HepG2 (cell line): ENCODE data around the gene CKAP2. TPM values are rescaled to one million over a fixed set of nuclear protein-coding genes. Genes with fewer than 3 reads are reported as not detected.

ENCODE experiments used
- ATAC-seq: fragments of 200-7000 bp; cut with Tn5 transposase; 3 replicates; pipeline ENCODE4 v1.9.1; 2020; ENCODE audit warnings: mild to moderate bottlenecking, moderate library complexity
- BruUV-seq: library from RNA; stranded (reverse); fragments of 400-500 nt; replicated peaks from 2 replicates; lab custom pipeline; 2021; lab: Mats Ljungman, UMichigan
- CTCF ChIA-PET: fragments of 300-600 bp; formaldehyde crosslinking; extraction: SDS; loops from one replicate; lab custom pipeline; 2021; ENCODE audit warnings: low total read pairs, inconsistent platforms, low intra/inter-chr PET ratio; lab: Yijun Ruan, JAX
- POLR2A ChIA-PET: fragments of 350-600 bp; sonication (Branson Sonifier 250); formaldehyde crosslinking; loops from one replicate; lab custom pipeline; 2020; ENCODE audit warnings: antibody characterized with exemption, inconsistent platforms; lab: Yijun Ruan, JAX
- DNase-seq: peaks from one replicate; pipeline ENCODE4 v3.0.0-alpha.2; 2015; ENCODE audit warnings: low spot score
- FAIRE-seq: peaks from 3 replicates; lab custom pipeline; 2011; peaks lifted over from hg19 to GRCh38; lab: Jason Lieb, UNC
- H2AFZ ChIP-seq: one replicate; pipeline ENCODE4 v1.6.1; 2011; ENCODE audit warnings: low read length, inconsistent platforms
- H3K27ac ChIP-seq: fragments of 300-600 bp; 3 replicates; pipeline ENCODE4 v1.8.0; 2011; ENCODE audit warnings: mixed run types, mild to moderate bottlenecking, mixed read lengths, low read length, inconsistent platforms; ENCODE audit not compliant: insufficient read depth; ENCODE audit errors: extremely low read length
- H3K27me3 ChIP-seq, 2 experiments: fragments of 200-600 bp in 1 of 2; 2 replicates in 1 of 2; 3 replicates in 1 of 2; pipeline versions ENCODE4 v1.6.0 to v1.8.0; 2011; ENCODE audit warnings: low read length in 2 of 2, mild to moderate bottlenecking in 2 of 2, moderate library complexity in 2 of 2, inconsistent platforms in 1 of 2; ENCODE audit not compliant: insufficient read depth in 2 of 2, control insufficient read depth in 1 of 2
- H3K36me3 ChIP-seq, 2 experiments: fragments of 200-600 bp in 1 of 2; replicated peaks in 1 of 2; 2 replicates in 1 of 2; 3 replicates in 1 of 2; pipeline versions ENCODE4 v1.5.1 to v1.8.0; 2011; ENCODE audit warnings: low read length in 2 of 2, inconsistent platforms in 1 of 2; ENCODE audit not compliant: insufficient read depth in 2 of 2, control insufficient read depth in 1 of 2
- H3K4me1 ChIP-seq: 2 replicates; pipeline ENCODE4 v1.5.1; 2012; ENCODE audit warnings: low read length, inconsistent platforms; ENCODE audit not compliant: insufficient read depth
- H3K4me2 ChIP-seq: 2 replicates; pipeline ENCODE4 v1.6.0; 2011; ENCODE audit warnings: low read depth, low read length, inconsistent platforms
- H3K4me3 ChIP-seq, 3 experiments: fragments of 200-600 bp in 1 of 3; sonication (generic), shearing (Covaris generic) in 1 of 3; replicated peaks in 1 of 3; 2 replicates each; pipeline ENCODE4 v1.5.1; 2011 to 2016; ENCODE audit warnings: low read length in 3 of 3, inconsistent platforms in 2 of 3, low read depth in 2 of 3, mild to moderate bottlenecking in 2 of 3, control low read depth in 1 of 3, mixed read lengths in 1 of 3; ENCODE audit not compliant: insufficient read depth in 1 of 3
- H3K79me2 ChIP-seq: one replicate; pipeline ENCODE4 v1.6.1; 2011; ENCODE audit warnings: low read length, inconsistent platforms; ENCODE audit not compliant: insufficient read depth
- H3K9ac ChIP-seq: 2 replicates; pipeline ENCODE4 v1.6.0; 2011; ENCODE audit warnings: mild to moderate bottlenecking, low read depth, low read length, inconsistent platforms; ENCODE audit not compliant: insufficient read depth
- H3K9me3 ChIP-seq: 2 replicates; pipeline ENCODE4 v1.5.1; 2012; ENCODE audit warnings: mild to moderate bottlenecking, low read length
- H4K20me1 ChIP-seq: 2 replicates; pipeline ENCODE4 v1.6.0; 2011; ENCODE audit warnings: inconsistent platforms, mild to moderate bottlenecking, low read length, moderate library complexity; ENCODE audit not compliant: insufficient read depth
- KDM2A ChIP-seq: sonication (generic); formaldehyde crosslinking; IDR thresholded peaks from 2 replicates; pipeline ENCODE4 v1.4.0; 2020; ENCODE audit warnings: low read depth, missing genetic modification reagents, borderline replicate concordance
- MAFG ChIP-seq: sonication (generic); formaldehyde crosslinking; IDR thresholded peaks from 2 replicates; pipeline ENCODE4 v1.5.1; 2020; ENCODE audit warnings: mild to moderate bottlenecking, missing genetic modification reagents
- ZBTB33 ChIP-seq: sonication (generic); formaldehyde crosslinking; IDR thresholded peaks from 2 replicates; pipeline ENCODE4 v1.4.0; 2020; ENCODE audit warnings: missing genetic modification reagents
- ZNF331 ChIP-seq: sonication (generic); formaldehyde crosslinking; IDR thresholded peaks from 2 replicates; pipeline ENCODE4 v1.4.0; 2020; ENCODE audit warnings: missing genetic modification reagents
- ZNF687 ChIP-seq: sonication (generic); formaldehyde crosslinking; IDR thresholded peaks from 2 replicates; pipeline ENCODE4 v1.5.1; 2020; ENCODE audit warnings: mild to moderate bottlenecking, missing genetic modification reagents, moderate library complexity
- ZNF777 ChIP-seq: sonication (generic); formaldehyde crosslinking; IDR thresholded peaks from 2 replicates; pipeline ENCODE4 v1.4.0; 2020; ENCODE audit warnings: missing genetic modification reagents
- ZNF878 ChIP-seq: sonication (generic); formaldehyde crosslinking; IDR thresholded peaks from 2 replicates; pipeline ENCODE4 v1.8.1; 2023; ENCODE audit warnings: mild to moderate bottlenecking, missing genetic modification reagents, moderate library complexity
- WGBS: methylation state at CpG from one replicate; pipeline ENCODE4 v1.1.6; 2017; ENCODE audit warnings: low lambda C conversion rate; 5-methylcytosine and 5-hydroxymethylcytosine counted together
- in situ Hi-C: cut with HindIII; loops from 2 replicates; pipeline ENCODE4 v1.10.0; 2017; ENCODE audit warnings: low pct_unique_long_range_greater_than_20kb; ENCODE audit not compliant: extremely low pct_ligation_motif_present
- intact Hi-C: fragments of 100-400 bp; cut with micrococcal nuclease; formaldehyde crosslinking; loops from one replicate; pipeline ENCODE4 v1.10.0; 2022; ENCODE audit not compliant: unreplicated experiment
- polyA plus RNA-seq, 8 experiments: library from polyadenylated mRNA; depleted of rRNA in 3 of 8; stranded (reverse) in 7 of 8; unstranded in 1 of 8; fragments of >200 nt; fragmentation: Illumina TruSeq in 4 of 8; extraction: Trizol in 4 of 8; gene quantifications; 2 replicates each; pipeline versions ENCODE4 v1.2.1 to v1.2.3, GENCODE V29; 2011 to 2016; ENCODE audit warnings: low read depth in 4 of 8, missing spikeins in 1 of 8, mixed read lengths in 1 of 8; ENCODE audit not compliant: insufficient read depth in 1 of 8
- total RNA-seq, 5 experiments: library from RNA; depleted of rRNA; stranded (reverse); fragments of >200 nt; fragmentation: Illumina TruSeq; extraction: Trizol; gene quantifications; 2 replicates each; pipeline ENCODE4 v1.2.3, GENCODE V29; 2016; ENCODE audit warnings: low read depth in 1 of 5

The CKAP2 gene
- total and polyA plus RNA-seq, 2 of the 13 experiments (the other 11 are each of a cell fraction or from before 2014, with no cell fraction given) = 6.7 to 40.3 TPM

- Histone ChIP-seq H4K20me1 (no peaks in the 10 kb centered on the region), H3K4me2 (peak within 1 kb of the TSS; percentile 59), H3K4me1 (0 out of 2 replicates have a peak, but pooled peaks cover 7% of the 10 kb centered on the region), H3K36me3 (no peaks in the 10 kb centered on the region), H3K27ac (no peak within 1 kb of the TSS), H2AFZ (no peak within 1 kb of the TSS), H3K4me3 (peak within 1 kb of the TSS in 1 of 3 experiments; percentile 51; a peak in 2 of 6 replicates), H3K79me2 (no peaks in the 10 kb centered on the region), H3K9ac (no peak within 1 kb of the TSS), H3K9me3 (no peaks in the 10 kb centered on the region), H3K27me3 (peaks cover 2 to 19% of the 10 kb centered on the region in 2 experiments)
- peak; percentile 83 for ATAC-seq
- DNase-seq = no peak
- in situ Hi-C loops = no loop called here
- ChIA-PET POLR2A (no interaction called here), CTCF (no interaction called here)
- no TSS peak for BruUV-seq
- intact Hi-C loops = no loop called here
- 16% methylated on average over 18 of the region's 68 CpGs for WGBS
- no peak for FAIRE-seq
- TF ChIP-seq ZNF777 (CRISPR knock-in tag) (peak; percentile 56; the same call in 1 of the 2 replicates), ZNF687 (CRISPR knock-in tag) (peak; percentile 37; the same call in 1 of the 2 replicates), MAFG (CRISPR knock-in tag) (no peak), ZBTB33 (CRISPR knock-in tag) (peak; percentile 81), ZNF331 (CRISPR knock-in tag) (no peak), ZNF878 (CRISPR knock-in tag) (no peak), KDM2A (peak; percentile 36; the same call in 1 of the 2 replicates)
These were observed 49.3 kb upstream of the CKAP2 start, which contains the start of gene THSD1 for GRCh38 chr13:52405767-52406494. Gene THSD1, minus strand, starts transcription at chr13:52406172. Its CDS starts 3,572 bp downstream, at chr13:52402600.
